KMS-11 (cell line): ENCODE data around the gene INTS12.

ENCODE experiments used
- H2AFZ ChIP-seq: fragments of 200-600 bp; sonication (generic); 2 replicates; pipeline ENCODE4 v1.6.1; 2016; ENCODE audit warnings: antibody characterized with exemption, mixed run types, low read depth
- H3K27ac ChIP-seq: fragments of 200-600 bp; sonication (generic); 2 replicates; pipeline ENCODE4 v1.6.1; 2016; ENCODE audit warnings: mild to moderate bottlenecking, mixed run types
- H3K27me3 ChIP-seq: fragments of 200-600 bp; sonication (generic); 2 replicates; pipeline ENCODE4 v1.6.1; 2017; ENCODE audit warnings: mild to moderate bottlenecking, low read depth, mixed run types, moderate library complexity; ENCODE audit not compliant: insufficient read depth
- H3K36me3 ChIP-seq: fragments of 200-600 bp; sonication (generic); 2 replicates; pipeline ENCODE4 v1.6.1; 2017; ENCODE audit warnings: mild to moderate bottlenecking, mixed run types; ENCODE audit not compliant: insufficient read depth
- H3K4me1 ChIP-seq: fragments of 200-600 bp; sonication (generic); 2 replicates; pipeline ENCODE4 v1.6.1; 2016; ENCODE audit warnings: mild to moderate bottlenecking, low read depth, mixed run types; ENCODE audit not compliant: poor library complexity, severe bottlenecking
- H3K4me2 ChIP-seq: fragments of 200-600 bp; sonication (generic); 2 replicates; pipeline ENCODE4 v1.7.0; 2016; ENCODE audit warnings: mild to moderate bottlenecking, mixed run types
- H3K4me3 ChIP-seq: fragments of 200-600 bp; sonication (generic); IDR thresholded peaks from 2 replicates; pipeline ENCODE4 v1.6.1; 2017; ENCODE audit warnings: low read depth, low read length, mixed read lengths; ENCODE audit not compliant: insufficient read depth
- H3K79me2 ChIP-seq: fragments of 200-600 bp; sonication (generic); 2 replicates; pipeline ENCODE4 v1.6.1; 2016; ENCODE audit warnings: low read depth, mixed run types; ENCODE audit not compliant: insufficient read depth
- H3K9ac ChIP-seq: fragments of 200-600 bp; sonication (generic); 2 replicates; pipeline ENCODE4 v1.6.1; 2016; ENCODE audit warnings: mild to moderate bottlenecking, mixed run types
- H4K20me1 ChIP-seq: fragments of 200-600 bp; sonication (generic); 2 replicates; pipeline ENCODE4 v1.6.1; 2016; ENCODE audit warnings: mild to moderate bottlenecking, mixed run types; ENCODE audit not compliant: insufficient read depth
- TF ChIP-seq, protein P1 (sequence below): fragments of 200-600 bp; sonication (generic); conservative IDR thresholded peaks from 2 replicates; pipeline ENCODE4 v1.6.1; 2017; ENCODE audit warnings: low read depth, mild to moderate bottlenecking, antibody characterized with exemption, low read length, moderate library complexity, mixed read lengths

The INTS12 gene, protein sequence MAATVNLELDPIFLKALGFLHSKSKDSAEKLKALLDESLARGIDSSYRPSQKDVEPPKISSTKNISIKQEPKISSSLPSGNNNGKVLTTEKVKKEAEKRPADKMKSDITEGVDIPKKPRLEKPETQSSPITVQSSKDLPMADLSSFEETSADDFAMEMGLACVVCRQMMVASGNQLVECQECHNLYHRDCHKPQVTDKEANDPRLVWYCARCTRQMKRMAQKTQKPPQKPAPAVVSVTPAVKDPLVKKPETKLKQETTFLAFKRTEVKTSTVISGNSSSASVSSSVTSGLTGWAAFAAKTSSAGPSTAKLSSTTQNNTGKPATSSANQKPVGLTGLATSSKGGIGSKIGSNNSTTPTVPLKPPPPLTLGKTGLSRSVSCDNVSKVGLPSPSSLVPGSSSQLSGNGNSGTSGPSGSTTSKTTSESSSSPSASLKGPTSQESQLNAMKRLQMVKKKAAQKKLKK

DNA sequence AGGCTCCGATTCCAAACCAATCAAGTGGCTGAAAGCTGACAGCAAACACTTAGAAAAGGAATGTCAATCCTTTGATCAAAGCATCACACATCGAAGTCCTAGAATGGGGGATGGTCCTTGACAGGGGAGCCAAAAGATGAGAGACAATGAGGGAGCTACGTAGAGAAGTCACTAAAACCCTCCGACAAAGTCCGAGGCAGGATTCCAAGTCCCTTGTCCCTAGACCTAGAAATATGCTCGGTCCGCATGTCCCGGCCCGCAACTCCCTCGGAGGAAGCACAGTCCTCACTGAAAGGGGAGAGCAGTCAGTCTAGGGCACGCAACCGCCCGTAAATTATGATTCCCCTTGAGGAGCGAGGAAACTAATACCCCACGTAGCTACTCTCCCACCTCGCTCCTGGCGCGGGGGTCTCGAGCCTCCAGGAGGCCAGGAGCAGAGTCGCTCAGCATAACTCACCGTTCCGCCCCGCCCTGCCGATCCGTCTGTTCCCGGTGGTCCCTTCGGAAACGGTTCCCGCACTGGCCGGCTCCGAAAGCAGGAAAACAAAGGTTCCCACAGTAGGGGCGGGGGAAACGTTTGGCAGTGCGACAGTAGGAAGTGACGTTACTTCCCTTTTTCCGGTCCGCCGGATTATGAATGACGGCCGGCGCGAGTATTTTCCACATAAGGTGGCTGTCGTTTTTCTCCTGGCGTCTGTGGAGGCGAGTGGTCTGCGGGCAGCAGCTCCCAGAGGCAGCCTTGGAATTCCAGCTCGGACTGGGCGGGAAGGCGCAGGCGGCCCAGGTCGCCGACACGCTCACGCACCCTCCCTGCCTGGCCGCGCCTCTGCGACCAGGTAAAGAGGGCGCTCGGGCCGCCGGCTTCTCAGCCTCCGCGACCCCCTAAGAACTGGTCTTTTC is at the start of gene INTS12, which contains the start of gene GSTCD:
Gene INTS12 (minus strand): TSS at position 509 of the 900 bp plus-strand sequence. CDS start 8,684 bp downstream, outside the sequence.
Gene GSTCD (plus strand): TSS at position 604 of the 900 bp plus-strand sequence. CDS start 8,830 bp downstream, outside the sequence.
- peaks cover 87% of the 10 kb centered on the region for H3K79me2 ChIP-seq
- H2AFZ ChIP-seq: peak within 1 kb of the TSS; percentile 93
- H3K36me3 ChIP-seq: no peaks in the 10 kb centered on the region
- H3K27ac ChIP-seq: peak within 1 kb of the TSS; percentile 72
- peaks cover 31% of the 10 kb centered on the region for H3K4me1 ChIP-seq
- no peaks in the 10 kb centered on the region for H3K27me3 ChIP-seq
- peak within 1 kb of the TSS; percentile 90 for H3K9ac ChIP-seq
- TF ChIP-seq, protein P1, sequence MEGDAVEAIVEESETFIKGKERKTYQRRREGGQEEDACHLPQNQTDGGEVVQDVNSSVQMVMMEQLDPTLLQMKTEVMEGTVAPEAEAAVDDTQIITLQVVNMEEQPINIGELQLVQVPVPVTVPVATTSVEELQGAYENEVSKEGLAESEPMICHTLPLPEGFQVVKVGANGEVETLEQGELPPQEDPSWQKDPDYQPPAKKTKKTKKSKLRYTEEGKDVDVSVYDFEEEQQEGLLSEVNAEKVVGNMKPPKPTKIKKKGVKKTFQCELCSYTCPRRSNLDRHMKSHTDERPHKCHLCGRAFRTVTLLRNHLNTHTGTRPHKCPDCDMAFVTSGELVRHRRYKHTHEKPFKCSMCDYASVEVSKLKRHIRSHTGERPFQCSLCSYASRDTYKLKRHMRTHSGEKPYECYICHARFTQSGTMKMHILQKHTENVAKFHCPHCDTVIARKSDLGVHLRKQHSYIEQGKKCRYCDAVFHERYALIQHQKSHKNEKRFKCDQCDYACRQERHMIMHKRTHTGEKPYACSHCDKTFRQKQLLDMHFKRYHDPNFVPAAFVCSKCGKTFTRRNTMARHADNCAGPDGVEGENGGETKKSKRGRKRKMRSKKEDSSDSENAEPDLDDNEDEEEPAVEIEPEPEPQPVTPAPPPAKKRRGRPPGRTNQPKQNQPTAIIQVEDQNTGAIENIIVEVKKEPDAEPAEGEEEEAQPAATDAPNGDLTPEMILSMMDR: no peak
- H4K20me1 ChIP-seq: no peaks in the 10 kb centered on the region
- H3K4me2 ChIP-seq: peak within 1 kb of the TSS; percentile 86
- peak within 1 kb of the TSS; percentile 23 for H3K4me3 ChIP-seq

- Histone ChIP-seq H2AFZ (no peak overlapping the region), H3K4me2 (no peak overlapping the region), H3K4me3 (no peak overlapping the region), H3K27ac (no peak overlapping the region), H3K79me2 (no peaks in the 10 kb centered on the region), H3K4me1 (peaks cover 10% of the 10 kb centered on the region), H3K36me3 (no peaks in the 10 kb centered on the region), H4K20me1 (no peaks in the 10 kb centered on the region), H3K9ac (no peak overlapping the region), H3K27me3 (no peaks in the 10 kb centered on the region)
- TF ChIP-seq, protein P1: no peak
Observed at GRCh38 chr4:105755375-105755774, 46.9 kb upstream of the INTS12 start.

DNA sequence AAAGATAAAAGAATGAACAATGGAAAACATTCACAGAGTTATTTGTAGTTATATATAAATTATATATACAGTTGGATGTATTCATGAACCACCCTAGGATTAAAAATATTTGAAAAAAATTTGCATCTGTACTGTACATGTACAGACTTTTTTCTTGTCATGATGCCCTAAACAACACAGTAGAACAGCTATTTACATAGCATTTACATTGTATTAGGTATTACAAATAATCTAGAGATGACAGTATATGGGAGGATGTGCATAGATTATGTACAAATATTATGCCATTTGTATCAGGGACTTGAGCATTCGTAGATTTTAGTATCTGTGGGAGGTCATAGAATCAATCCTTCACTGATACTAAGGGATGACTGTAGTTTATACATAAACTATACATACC is 44.9 kb upstream of the INTS12 start:
- TF ChIP-seq, protein P1: no peak

DNA sequence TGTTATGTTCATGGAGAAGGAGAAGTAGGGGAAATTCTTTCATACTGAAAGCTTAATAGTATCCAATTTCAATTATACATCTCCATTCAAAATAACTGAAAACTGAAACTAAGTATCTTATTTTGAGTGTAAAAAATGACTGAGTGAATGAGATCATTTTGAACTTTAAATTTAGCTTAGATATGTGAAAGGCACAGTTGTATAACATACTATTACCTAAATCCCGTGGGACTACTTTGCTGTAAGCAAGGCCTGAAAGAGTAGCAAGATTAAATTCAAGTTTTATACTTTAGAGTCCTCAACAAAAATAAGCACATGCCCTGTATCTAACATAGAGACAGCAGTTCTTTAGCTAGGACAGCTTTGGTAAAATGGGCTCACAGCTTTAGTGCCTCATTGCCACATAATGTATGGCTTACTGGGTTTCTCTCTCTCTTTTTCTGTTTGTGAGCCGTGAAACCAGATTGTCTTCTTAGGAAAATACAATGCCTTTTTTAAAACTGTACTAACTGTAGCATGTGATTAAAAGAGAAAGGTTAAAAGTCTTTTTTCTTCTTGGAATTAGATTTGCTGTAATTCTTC is 43.3 kb upstream of the INTS12 start:
- H3K4me2 ChIP-seq: no peak overlapping the region
- TF ChIP-seq, protein P1: no peak
- no peak overlapping the region for H3K4me3 ChIP-seq
- no peak overlapping the region for H3K9ac ChIP-seq
- H3K27ac ChIP-seq: no peak overlapping the region
- H3K79me2 ChIP-seq: no peaks in the 10 kb centered on the region
- no peak overlapping the region for H2AFZ ChIP-seq
- H4K20me1 ChIP-seq: no peaks in the 10 kb centered on the region
- H3K4me1 ChIP-seq: peaks cover 10% of the 10 kb centered on the region
- no peaks in the 10 kb centered on the region for H3K36me3 ChIP-seq
- H3K27me3 ChIP-seq: no peaks in the 10 kb centered on the region

More for the DNA sequence above, 44.9 kb upstream of the INTS12 start:
- Histone ChIP-seq H2AFZ (no peak overlapping the region), H3K4me2 (no peak overlapping the region), H3K9ac (no peak overlapping the region), H3K4me3 (no peak overlapping the region), H3K27ac (no peak overlapping the region), H3K79me2 (no peaks in the 10 kb centered on the region), H3K27me3 (no peaks in the 10 kb centered on the region), H4K20me1 (no peaks in the 10 kb centered on the region), H3K36me3 (no peaks in the 10 kb centered on the region), H3K4me1 (peaks cover 10% of the 10 kb centered on the region)
